ENCODE measurements around the gene DGUOK.

- TF ChIP-seq CTCF (IDR thresholded peaks at IDR 0.05; ENCODE audit: low read depth, low read length) (no peak), POLR2A (IDR thresholded peaks at IDR 0.05; ENCODE audit: extremely low read depth, insufficient read length) (no peak), MYC (IDR thresholded peaks at IDR 0.05; ENCODE audit: low read depth, low read length) (no peak)
- TF ChIP-seq, protein P1, sequence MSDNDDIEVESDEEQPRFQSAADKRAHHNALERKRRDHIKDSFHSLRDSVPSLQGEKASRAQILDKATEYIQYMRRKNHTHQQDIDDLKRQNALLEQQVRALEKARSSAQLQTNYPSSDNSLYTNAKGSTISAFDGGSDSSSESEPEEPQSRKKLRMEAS (IDR thresholded peaks at IDR 0.05; ENCODE audit: low read depth, low read length), result no peak
Observed at GRCh38 chr2:73895473-73895872, 31.2 kb upstream of the DGUOK start.

All from NB4 (cell line).